GM10266 (cell line): ENCODE data around the gene VTCN1.
"Not testable (repeated sequence)": the region's sequence is repeated elsewhere in the genome, so short reads cannot be mapped to it uniquely, and the experiment has no call there.

Source experiments
- DNase-seq: peaks from one replicate; pipeline ENCODE4 v3.0.0; 2012; ENCODE audit errors: extremely low spot score
- TF ChIP-seq, protein P1 (sequence below): IDR thresholded peaks from 2 replicates; pipeline ENCODE4 v1.5.1; 2012; ENCODE audit warnings: mild to moderate bottlenecking, low read depth; ENCODE audit not compliant: control insufficient read depth, insufficient read depth; ENCODE audit errors: missing control alignments

Gene VTCN1

DNA sequence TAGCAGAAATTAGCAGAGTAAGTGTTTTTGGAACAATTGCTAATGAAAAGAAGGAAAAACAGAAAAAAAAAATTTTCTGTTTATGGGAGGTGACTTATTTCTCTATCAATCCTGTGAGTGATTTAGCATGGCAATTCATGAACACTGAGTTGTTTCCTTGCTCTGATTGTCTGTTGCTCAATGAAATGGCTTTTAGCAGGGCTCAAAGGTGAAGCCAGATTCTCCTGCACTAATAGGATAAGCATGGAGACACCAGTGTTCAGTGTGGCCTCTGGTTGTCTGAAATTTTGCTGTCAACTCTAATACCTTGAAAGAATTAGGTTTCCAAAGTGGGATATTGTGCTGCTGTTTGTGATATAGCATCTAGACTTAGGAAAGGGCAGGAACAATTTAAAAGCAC lies 105.0 kb downstream of the VTCN1 start:
- TF ChIP-seq, protein P1, sequence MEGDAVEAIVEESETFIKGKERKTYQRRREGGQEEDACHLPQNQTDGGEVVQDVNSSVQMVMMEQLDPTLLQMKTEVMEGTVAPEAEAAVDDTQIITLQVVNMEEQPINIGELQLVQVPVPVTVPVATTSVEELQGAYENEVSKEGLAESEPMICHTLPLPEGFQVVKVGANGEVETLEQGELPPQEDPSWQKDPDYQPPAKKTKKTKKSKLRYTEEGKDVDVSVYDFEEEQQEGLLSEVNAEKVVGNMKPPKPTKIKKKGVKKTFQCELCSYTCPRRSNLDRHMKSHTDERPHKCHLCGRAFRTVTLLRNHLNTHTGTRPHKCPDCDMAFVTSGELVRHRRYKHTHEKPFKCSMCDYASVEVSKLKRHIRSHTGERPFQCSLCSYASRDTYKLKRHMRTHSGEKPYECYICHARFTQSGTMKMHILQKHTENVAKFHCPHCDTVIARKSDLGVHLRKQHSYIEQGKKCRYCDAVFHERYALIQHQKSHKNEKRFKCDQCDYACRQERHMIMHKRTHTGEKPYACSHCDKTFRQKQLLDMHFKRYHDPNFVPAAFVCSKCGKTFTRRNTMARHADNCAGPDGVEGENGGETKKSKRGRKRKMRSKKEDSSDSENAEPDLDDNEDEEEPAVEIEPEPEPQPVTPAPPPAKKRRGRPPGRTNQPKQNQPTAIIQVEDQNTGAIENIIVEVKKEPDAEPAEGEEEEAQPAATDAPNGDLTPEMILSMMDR, result no peak
- DNase-seq, result no peak

DNA sequence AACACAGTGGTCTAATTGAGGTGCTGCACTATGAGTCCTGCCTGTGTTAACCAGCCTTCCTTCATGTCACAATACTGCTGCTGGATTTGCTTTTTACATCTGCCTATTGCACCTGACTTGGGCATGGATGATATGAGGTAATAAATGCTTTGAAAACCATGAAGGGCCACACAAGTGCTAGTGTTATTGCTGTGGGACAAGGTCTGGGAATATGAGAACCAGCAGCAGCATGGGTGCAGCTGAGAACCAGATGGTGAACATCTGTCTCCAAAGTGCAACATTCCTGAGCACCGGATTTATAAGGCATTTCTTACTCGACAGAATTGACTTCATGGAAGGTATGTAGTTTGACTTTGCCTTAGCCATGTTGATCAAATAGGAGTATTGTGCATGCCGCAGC lies 105.7 kb downstream of the VTCN1 start:
- TF ChIP-seq, protein P1, result no peak

DNA sequence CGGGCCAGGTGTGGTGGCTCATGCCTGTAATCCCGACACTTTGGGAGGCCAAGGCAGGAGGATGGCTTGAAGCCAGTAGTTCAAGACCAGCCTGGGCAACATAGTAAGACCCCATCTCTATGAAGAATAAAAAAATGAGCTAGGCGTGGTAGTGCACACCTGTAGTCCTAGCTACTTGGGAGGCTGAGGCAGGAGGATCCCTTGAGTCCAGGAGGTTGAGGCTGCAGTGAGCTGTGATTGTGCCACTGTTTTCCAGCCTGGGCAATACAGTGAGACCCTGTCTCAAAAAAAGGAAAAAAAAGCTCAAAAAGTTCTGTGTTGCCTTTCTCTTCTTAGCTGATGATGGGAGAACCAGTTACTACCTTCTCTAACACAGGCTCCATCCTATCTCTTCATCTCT lies 108.9 kb downstream of the VTCN1 start:
- not testable (repeated sequence) for DNase-seq

More for the DNA sequence above, 105.7 kb downstream of the VTCN1 start:
- no peak for DNase-seq

DNA sequence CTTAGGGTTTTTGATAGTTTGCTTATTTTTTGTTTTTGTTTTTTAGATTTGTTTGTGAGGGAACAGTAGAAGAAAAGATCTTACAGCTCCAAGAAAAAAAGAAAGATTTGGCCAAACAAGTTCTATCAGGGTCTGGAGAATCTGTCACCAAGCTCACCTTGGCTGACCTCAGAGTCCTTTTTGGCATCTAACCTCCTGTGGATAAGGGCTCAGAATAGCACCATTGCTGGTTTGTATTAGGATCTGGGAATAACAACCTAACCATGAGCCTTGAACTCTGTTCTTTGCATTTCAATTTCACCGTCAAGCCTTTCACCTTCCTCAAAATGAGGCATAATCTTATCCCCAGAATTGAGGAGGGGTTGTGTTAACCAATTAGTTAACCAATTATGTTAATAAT lies 109.4 kb downstream of the VTCN1 start:
- TF ChIP-seq, protein P1, result no peak
- no peak for DNase-seq

DNA sequence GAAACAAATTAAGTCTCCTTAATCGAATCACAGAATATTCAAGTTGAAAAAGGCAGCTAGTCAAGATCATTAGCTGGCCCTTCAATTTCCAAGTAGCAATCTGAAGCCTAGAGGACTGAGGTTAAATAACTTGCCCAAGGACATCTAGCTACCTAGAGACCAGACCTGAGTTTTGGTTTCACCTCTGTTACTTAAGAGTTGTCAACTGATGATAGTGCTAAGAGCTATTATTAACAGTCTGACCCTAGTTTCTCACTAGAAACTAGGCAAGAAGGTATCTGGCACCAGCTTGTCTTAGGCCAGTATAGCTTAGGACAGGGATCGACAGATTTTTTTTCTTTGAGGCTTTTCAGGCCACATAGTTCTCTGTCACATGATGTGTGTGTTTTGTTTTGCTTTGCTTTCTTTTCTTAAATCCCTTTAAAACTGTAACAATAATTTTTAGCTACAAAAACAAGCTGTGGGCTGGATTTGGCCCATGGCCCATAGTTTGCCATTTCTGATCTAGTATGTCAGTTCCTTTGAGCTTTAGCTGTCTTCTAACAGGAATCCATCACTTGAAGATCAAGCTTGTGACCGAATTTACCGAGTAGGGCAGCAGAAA lies 112.3 kb downstream of the VTCN1 start:
- TF ChIP-seq, protein P1, result no peak
- DNase-seq, result no peak

DNA sequence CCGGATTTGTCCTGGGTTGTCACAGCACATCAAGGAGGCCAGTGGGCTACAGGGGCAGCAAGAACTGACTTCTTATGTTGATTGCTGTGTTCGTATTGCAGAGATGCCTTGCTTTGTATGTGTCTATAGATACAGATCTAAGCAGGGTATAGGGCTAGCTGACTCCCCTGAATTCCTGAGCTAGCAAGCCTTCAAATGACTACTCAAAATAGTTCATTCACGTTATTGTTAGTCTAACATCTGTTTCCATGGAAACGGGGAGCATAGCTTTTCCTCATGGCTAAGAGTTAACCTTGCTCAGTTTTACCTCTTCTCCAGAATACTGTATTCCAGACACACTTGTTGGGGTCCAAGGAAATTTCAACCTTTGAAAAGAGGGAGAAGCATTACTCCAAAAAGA lies 113.3 kb downstream of the VTCN1 start:
- no peak for DNase-seq
- TF ChIP-seq, protein P1, result no peak

DNA sequence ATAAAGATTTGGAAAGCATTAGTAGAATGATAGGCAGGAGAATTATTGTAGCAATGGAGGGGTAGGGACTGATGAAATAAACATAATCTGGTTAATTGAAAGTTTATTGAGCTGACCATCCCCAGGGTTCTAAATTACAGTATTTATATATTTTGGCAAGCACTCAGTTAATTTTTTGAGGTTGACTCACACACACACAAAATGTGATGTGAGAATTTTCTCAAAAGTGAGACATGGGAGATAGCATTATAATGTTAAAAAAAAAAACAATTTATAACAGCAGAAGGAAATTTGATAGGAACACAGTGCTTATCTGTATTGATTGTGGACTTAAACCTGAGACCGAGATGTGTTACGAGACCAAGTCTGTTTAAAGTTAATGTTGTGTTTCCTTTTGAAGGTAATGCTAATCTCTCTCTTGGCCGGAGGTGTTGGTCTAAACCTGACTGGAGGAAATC lies 113.7 kb downstream of the VTCN1 start:
- no peak for DNase-seq
- TF ChIP-seq, protein P1, result no peak
